WTC11 (cell line): ENCODE data around the gene JUP. TPM values are rescaled to one million over a fixed set of nuclear protein-coding genes. Genes with fewer than 3 reads are reported as not detected.

Experiments used
- ATAC-seq: fragments of 200-7000 bp; cut with Tn5 transposase; 2 replicates; pipeline ENCODE4 v1.10.0; 2021; ENCODE audit warnings: mild to moderate bottlenecking, moderate library complexity
- CTCF ChIA-PET: fragments of 300-600 bp; sonication (Branson Sonifier 250); formaldehyde crosslinking; loops from one replicate; lab custom pipeline; 2021; ENCODE audit warnings: antibody characterized with exemption; lab: Charles Lee
- POLR2A ChIA-PET: fragments of 350-600 bp; sonication (Branson Sonifier 250); formaldehyde crosslinking; loops from one replicate; lab custom pipeline; 2021; ENCODE audit warnings: antibody characterized with exemption; lab: Charles Lee
- DNase-seq: peaks from one replicate; pipeline ENCODE4 v3.0.0; 2021; ENCODE audit warnings: low spot score
- H3K27ac Mint-ChIP-seq: 2 replicates; pipeline ENCODE4 v1.8.0; 2021; ENCODE audit warnings: mixed read lengths
- H3K27me3 Mint-ChIP-seq: 2 replicates; pipeline ENCODE4 v1.8.0; 2021; ENCODE audit warnings: low read depth, mild to moderate bottlenecking, moderate library complexity, mixed read lengths
- H3K36me3 Mint-ChIP-seq: 2 replicates; pipeline ENCODE4 v1.8.0; 2021; ENCODE audit warnings: mixed read lengths
- H3K4me1 Mint-ChIP-seq: 2 replicates; pipeline ENCODE4 v1.8.0; 2022; ENCODE audit warnings: mixed read lengths
- H3K4me3 Mint-ChIP-seq: 2 replicates; pipeline ENCODE4 v1.8.0; 2021; ENCODE audit warnings: mild to moderate bottlenecking, moderate library complexity, mixed read lengths
- H3K9me3 Mint-ChIP-seq: 2 replicates; pipeline ENCODE4 v1.8.0; 2021; ENCODE audit warnings: mixed read lengths
- ARID4B ChIP-seq: sonication (generic); formaldehyde crosslinking; IDR thresholded peaks from 2 replicates; pipeline ENCODE4 v1.8.0; 2023; ENCODE audit warnings: missing genetic modification reagents, mild to moderate bottlenecking, borderline replicate concordance
- ATF3 ChIP-seq: sonication (generic); formaldehyde crosslinking; conservative IDR thresholded peaks from 2 replicates; pipeline ENCODE4 v1.8.1; 2022; ENCODE audit warnings: mild to moderate bottlenecking, missing genetic modification reagents
- CDX4 ChIP-seq: fragments of 250-450 bp; sonication (Bioruptor Pico); IDR thresholded peaks from 2 replicates; pipeline ENCODE4 v1.9.0; 2021; ENCODE audit warnings: moderate library complexity, mild to moderate bottlenecking, inconsistent platforms, borderline replicate concordance
- ELF4 ChIP-seq: sonication (generic); formaldehyde crosslinking; IDR thresholded peaks from 2 replicates; pipeline ENCODE4 v1.8.1; 2022; ENCODE audit warnings: low read depth, mild to moderate bottlenecking, moderate library complexity, missing genetic modification reagents
- ERG ChIP-seq: fragments of 250-450 bp; sonication (Bioruptor Pico); IDR thresholded peaks from 2 replicates; pipeline ENCODE4 v1.8.0; 2021; ENCODE audit warnings: mild to moderate bottlenecking
- FOXP1 ChIP-seq: sonication (generic); formaldehyde crosslinking; IDR thresholded peaks from 2 replicates; pipeline ENCODE4 v1.8.0; 2022; ENCODE audit warnings: missing genetic modification reagents, mild to moderate bottlenecking, moderate library complexity, borderline replicate concordance
- GABPB1 ChIP-seq: sonication (generic); formaldehyde crosslinking; IDR thresholded peaks from 2 replicates; pipeline ENCODE4 v1.8.1; 2023; ENCODE audit warnings: mild to moderate bottlenecking, missing genetic modification reagents
- IRF2 ChIP-seq: sonication (generic); formaldehyde crosslinking; IDR thresholded peaks from 2 replicates; pipeline ENCODE4 v1.8.0; 2022; ENCODE audit warnings: low read depth, missing genetic modification reagents, borderline replicate concordance
- MLX ChIP-seq: sonication (generic); formaldehyde crosslinking; IDR thresholded peaks from 2 replicates; pipeline ENCODE4 v1.8.1; 2023; ENCODE audit warnings: mild to moderate bottlenecking, missing genetic modification reagents, moderate library complexity
- MXD4 ChIP-seq: fragments of 250-450 bp; sonication (Bioruptor Pico); IDR thresholded peaks from 2 replicates; pipeline ENCODE4 v1.8.0; 2021; ENCODE audit warnings: mild to moderate bottlenecking, moderate library complexity, borderline replicate concordance
- NFE2L1 ChIP-seq: sonication (generic); formaldehyde crosslinking; IDR thresholded peaks from 2 replicates; pipeline ENCODE4 v1.8.1; 2023; ENCODE audit warnings: missing genetic modification reagents
- NFYB ChIP-seq: sonication (generic); formaldehyde crosslinking; conservative IDR thresholded peaks from 2 replicates; pipeline ENCODE4 v1.8.0; 2022; ENCODE audit warnings: low read depth, missing genetic modification reagents
- PRRX2 ChIP-seq: fragments of 250-450 bp; sonication (Bioruptor Pico); IDR thresholded peaks from 2 replicates; pipeline ENCODE4 v1.8.0; 2021; ENCODE audit warnings: mild to moderate bottlenecking
- STAT6 ChIP-seq: sonication (generic); formaldehyde crosslinking; conservative IDR thresholded peaks from 2 replicates; pipeline ENCODE4 v1.8.1; 2023; ENCODE audit warnings: mild to moderate bottlenecking, low read depth, missing genetic modification reagents, moderate library complexity
- ZBTB43 ChIP-seq: sonication (generic); formaldehyde crosslinking; IDR thresholded peaks from 2 replicates; pipeline ENCODE4 v1.8.1; 2023; ENCODE audit warnings: mild to moderate bottlenecking, missing genetic modification reagents
- ZNF423 ChIP-seq: fragments of 250-450 bp; sonication (Bioruptor Pico); IDR thresholded peaks from 2 replicates; pipeline ENCODE4 v2.1.2; 2022; ENCODE audit warnings: mild to moderate bottlenecking, moderate library complexity
- ZNF512 ChIP-seq: sonication (generic); formaldehyde crosslinking; IDR thresholded peaks from 2 replicates; pipeline ENCODE4 v1.8.1; 2022; ENCODE audit warnings: missing genetic modification reagents, borderline replicate concordance
- total RNA-seq: library from RNA; stranded (reverse); gene quantifications from 3 replicates; pipeline ENCODE4 v1.2.3, GENCODE V29; 2021

The JUP gene
- total RNA-seq, 1 experiment from 2014 or later, result 103 TPM

- Mint-ChIP-seq H3K27ac (no peak overlapping the region), H3K4me1 (no peaks in the 10 kb centered on the region), H3K36me3 (peaks cover 37% of the 10 kb centered on the region)
- POLR2A ChIA-PET, result no interaction called here
- TF ChIP-seq ERG, result no peak
- TF ChIP-seq ZNF512 (CRISPR knock-in tag), result no peak
- no peak for TF ChIP-seq ZNF423 (CRISPR knock-in tag)
- no peak for TF ChIP-seq MLX (CRISPR knock-in tag)
- no peak for TF ChIP-seq STAT6 (CRISPR knock-in tag)
- no peak for TF ChIP-seq IRF2 (CRISPR knock-in tag)
- TF ChIP-seq ZBTB43 (CRISPR knock-in tag), result no peak
- TF ChIP-seq FOXP1 (CRISPR knock-in tag), result no peak
- TF ChIP-seq, all 79 proteins: peak for 0
- no peaks in the 10 kb centered on the region; the same call in 1 of the 2 replicates for H3K27me3 Mint-ChIP-seq
- no peak overlapping the region for H3K4me3 Mint-ChIP-seq
- H3K9me3 Mint-ChIP-seq, result no peaks in the 10 kb centered on the region
- CTCF ChIA-PET, result interaction anchor here (0.9 to 2.1 kb wide), 2 partner anchors 40 to 134 kb away, joined by 3 to 9 read pairs; partner anchors contain the start of gene KLHL11
- no peak for DNase-seq
- ATAC-seq, result no peak
These were observed 38.8 kb upstream of the JUP start for GRCh38 chr17:41825175-41825845.

- no peak for DNase-seq
- H3K4me1 Mint-ChIP-seq, result peaks cover 7% of the 10 kb centered on the region; the same call in 1 of the 2 replicates
- H3K27ac Mint-ChIP-seq, result no peak overlapping the region; the same call in 1 of the 2 replicates
- peaks cover 28% of the 10 kb centered on the region for H3K36me3 Mint-ChIP-seq
- H3K9me3 Mint-ChIP-seq, result no peaks in the 10 kb centered on the region
- H3K4me3 Mint-ChIP-seq, result no peak overlapping the region
- H3K27me3 Mint-ChIP-seq, result no peaks in the 10 kb centered on the region; the same call in 1 of the 2 replicates
- ChIA-PET POLR2A (interaction anchor here (0.6 kb wide), 1 partner anchor 85 kb away, joined by 3 read pairs; no protein-coding TSS in a partner anchor), CTCF (interaction anchor here (1.2 to 2.4 kb wide), 2 partner anchors 18 to 38 kb away, joined by 3 to 11 read pairs; partner anchors contain the start of gene JUP)
- ATAC-seq, result no peak
- TF ChIP-seq ARID4B (CRISPR knock-in tag) (no peak), NFE2L1 (CRISPR knock-in tag) (no peak), NFYB (CRISPR knock-in tag) (no peak), GABPB1 (CRISPR knock-in tag) (no peak), PRRX2 (CRISPR knock-in tag) (no peak), ELF4 (CRISPR knock-in tag) (no peak), ZNF512 (CRISPR knock-in tag) (no peak), ATF3 (no peak), CDX4 (CRISPR knock-in tag) (no peak), MXD4 (no peak)
These were observed 37.6 kb upstream of the JUP start for GRCh38 chr17:41824086-41824485.
